HG03457 (cell line): ENCODE data around the gene MRPL27.

Source experiments
- ATAC-seq: cut with Tn5 transposase; IDR thresholded peaks from one replicate; pipeline ENCODE4 v1.9.1; 2021; ENCODE audit warnings: moderate number of reproducible peaks; ENCODE audit not compliant: unreplicated experiment

Gene MRPL27

DNA sequence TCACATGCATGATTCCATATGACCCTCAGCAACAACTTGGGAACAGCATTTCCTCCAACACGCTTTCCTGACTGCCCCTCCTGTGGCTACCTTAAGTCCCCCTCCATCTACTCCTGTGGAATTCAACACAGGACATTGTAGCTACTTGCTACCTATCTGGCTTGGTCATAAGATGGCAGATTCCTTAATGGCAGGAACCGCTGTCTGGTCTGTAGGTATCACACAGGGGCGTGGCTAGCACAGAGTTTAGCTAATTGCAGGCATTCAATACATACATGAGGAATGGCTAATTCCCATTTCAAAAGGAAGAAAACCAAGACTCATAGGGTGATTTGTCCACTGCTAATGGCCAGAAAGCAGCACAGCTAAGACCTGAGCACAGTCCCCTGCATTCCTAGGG lies 15.7 kb upstream of the MRPL27 start:
- no peak for ATAC-seq

DNA sequence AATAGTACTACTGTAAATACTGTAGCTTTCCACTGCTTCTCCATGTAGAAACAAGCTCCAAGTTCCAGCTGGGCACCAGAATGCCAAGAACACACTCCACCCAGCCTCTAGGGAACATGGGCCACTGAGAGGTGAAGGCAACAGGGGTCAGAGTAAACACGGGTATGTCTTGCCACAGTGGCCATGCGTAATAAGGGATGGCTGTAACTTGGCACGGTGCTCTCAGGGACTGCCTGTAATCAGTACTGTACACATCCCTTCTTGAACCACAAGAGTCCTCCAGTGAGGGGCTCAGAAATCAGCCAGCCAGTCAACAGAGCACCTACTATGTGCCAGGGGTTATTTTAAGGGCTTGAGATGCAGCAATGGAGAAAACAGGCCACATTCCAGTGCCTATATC lies 13.5 kb upstream of the MRPL27 start:
- ATAC-seq: no peak

DNA sequence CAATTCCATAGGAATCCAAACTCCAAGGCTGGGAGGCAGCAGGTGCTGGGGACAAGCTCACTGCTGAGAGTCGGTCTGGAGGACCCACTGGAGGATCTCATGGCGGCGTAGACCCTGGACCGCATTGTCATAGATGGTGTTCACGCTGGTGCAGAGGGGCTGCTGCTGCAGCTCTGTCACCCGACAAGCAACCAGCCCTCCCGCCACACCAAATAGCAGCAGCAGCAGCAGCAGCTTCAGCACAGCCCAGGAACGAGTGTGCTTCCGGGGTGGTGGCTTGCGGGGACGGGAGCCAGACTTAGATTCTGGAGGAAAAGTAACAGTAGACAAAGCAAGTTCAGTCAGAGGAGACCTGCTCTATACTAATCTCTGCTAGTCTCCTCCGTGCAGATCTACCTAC lies 9.9 kb upstream of the MRPL27 start:
- ATAC-seq: no peak

DNA sequence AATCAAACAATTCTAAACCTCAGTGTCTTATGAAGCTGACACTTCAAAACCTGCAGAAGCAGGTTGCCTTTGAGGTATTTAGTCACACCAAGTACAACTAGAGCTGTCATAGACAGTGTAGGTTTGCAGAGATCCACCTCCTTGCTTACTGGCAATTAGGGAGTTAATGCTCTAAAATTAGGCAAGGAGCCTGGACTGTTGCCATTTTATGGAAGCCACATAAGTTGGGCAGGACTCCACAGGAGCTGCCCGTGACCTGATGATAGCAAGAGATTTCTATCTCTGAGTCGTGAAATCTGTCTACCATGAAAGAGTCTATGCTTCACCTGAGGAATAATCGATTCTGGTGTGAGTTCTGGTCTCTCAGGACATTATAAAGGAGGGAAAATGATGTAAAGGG lies 8.9 kb upstream of the MRPL27 start:
- no peak for ATAC-seq

DNA sequence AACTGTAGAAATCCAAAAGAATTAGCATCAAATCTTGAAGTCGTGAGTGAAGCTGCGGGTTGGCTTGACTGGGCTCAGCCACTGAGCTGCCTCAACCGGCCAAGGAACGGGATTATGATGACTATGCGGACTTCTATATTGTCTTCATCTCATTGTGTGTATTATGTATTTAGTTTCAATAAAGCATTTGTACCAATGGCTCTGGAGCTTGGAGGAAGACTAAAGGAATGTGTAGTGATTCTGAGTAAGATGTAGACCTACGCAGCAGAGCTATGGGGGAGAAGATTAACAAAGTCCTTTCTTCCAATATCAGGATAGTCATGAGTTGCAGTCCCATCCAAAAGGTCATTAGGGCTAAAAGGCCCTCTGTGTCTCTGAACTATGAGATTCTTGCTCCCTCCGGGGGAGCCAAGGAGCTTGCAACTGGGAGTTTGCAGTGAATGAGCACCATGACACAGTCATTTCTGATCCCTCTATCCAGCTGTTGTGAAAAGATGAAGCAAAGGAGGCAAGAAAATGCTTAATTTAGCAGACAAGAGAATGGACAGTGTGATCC lies 8.4 kb upstream of the MRPL27 start:
- ATAC-seq: no peak

DNA sequence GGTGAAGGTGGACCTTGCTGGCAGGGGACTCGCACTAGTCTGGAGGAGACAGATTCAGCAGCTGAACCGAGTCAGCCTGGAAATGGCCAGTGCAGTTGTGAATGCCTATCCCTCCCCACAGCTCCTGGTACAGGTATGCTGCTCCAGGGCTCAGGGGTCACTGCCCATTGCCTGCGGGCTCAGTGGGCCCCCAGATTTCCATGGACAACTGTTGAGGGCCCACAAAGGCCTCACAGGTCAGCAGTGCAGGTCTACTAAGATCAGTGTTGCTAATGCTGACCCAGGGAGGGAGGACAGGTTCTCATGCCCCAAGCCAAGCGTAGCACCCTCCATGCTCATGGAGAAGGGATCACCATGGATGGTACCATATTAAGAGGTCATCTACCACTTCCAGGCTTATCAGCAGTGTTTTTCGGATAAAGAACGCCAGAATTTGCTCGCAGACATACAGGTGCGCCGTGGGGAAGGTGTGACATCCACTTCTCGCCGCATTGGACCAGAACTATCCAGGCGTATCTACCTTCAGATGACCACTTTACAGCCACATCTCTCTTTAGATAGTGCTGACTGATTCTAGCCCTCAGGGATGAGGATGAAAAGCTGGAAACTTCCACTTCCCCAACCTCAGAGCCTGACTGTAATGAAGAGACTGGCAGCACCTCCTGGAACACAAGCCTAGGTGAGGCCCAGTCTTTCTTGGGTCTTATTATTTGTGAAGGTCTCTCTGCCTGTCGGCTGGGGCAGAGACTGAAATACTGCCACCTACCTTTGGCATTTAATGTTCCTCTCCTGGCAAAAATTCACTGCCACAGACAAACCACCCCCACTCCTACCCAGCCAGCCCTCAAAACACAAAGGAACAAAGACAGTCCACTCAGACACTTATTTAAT lies 7.6 kb upstream of the MRPL27 start:
- ATAC-seq: no peak

DNA sequence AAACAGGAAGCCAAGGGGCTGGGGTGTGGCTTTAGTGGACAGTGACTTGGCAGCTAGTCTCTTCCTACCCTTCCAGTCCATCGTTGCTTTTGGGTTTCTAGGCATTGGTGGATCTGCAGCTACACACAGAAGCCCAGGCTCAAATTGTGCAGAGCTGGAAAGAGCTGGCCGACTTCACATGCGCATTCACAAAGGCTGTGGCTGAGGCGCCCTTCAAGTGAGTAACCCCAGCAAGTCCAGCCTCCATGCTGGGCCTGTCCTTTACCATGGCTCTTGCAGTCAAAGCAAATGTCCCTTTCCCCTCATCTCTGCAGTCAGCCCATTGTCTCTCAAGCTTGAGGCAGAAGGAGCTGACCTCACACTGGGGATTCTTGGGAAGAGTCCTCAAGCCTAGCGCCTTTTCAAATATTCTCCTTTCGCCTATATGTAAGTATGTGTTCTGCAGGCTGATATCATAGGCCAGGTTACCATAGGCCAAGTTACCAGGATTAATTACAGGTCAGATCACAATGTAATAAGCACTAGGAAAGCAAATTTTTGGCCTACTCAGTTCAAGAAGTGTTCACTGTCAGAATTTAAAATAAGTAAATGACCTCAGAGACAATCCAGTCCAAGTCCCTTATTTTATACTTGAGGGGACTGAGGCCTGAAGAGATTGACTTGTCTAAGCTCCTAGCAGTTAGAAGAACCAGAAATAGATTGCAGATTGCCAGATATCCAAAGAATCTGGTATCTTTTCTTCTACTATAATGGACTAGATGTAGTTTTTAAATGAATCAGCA lies 6.6 kb upstream of the MRPL27 start:
- no peak for ATAC-seq

DNA sequence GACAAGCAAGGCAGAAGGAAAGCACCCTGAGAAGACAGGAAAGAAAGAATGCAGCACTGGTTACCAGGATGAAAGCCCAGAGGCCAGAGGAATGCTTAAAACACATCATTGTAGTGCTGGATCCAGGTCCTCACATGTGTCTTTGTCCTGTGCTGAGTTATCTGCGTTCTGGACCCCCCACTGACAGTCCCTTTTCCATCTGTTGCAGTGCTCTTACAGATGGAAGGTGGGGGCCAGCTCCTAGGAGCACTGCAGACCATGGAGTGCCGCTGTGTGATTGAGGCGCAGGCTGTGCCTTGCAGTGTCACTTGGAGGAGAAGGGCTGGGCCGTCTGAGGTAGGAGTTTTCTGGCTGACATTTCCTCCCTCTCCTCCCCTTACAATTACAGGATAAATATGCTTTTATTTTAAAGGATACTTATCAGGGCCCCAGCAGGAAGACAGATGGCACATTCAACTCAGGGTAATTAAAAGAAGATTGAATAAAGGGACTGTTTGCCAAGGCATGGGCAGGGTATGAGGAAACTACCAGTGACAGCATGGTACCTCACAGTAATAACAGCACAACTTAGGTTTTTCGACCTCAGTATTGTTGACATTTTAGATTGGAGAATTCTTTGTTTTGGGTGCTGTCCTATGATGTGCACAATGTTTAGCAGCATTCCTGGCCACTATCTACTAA lies 3.0 kb upstream of the MRPL27 start:
- ATAC-seq: no peak

DNA sequence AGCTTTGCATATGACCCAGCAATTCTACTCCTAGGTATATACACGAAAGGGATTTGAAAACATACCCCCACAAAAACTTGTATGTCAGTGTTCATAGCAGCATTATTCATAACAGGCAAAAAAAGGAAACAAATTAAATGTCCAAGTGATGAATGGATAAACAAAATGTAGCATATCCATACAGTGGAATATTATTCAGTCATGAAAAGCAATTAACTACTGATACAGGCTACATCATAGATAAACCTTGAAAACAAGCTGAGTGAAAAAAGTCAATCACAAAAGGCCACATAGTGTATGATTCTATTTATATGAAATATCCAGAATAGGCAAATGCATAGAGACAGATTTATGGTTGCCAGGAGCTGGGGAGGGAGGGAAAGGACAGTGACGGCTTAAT lies 721 bp upstream of the MRPL27 start:
- no peak for ATAC-seq

DNA sequence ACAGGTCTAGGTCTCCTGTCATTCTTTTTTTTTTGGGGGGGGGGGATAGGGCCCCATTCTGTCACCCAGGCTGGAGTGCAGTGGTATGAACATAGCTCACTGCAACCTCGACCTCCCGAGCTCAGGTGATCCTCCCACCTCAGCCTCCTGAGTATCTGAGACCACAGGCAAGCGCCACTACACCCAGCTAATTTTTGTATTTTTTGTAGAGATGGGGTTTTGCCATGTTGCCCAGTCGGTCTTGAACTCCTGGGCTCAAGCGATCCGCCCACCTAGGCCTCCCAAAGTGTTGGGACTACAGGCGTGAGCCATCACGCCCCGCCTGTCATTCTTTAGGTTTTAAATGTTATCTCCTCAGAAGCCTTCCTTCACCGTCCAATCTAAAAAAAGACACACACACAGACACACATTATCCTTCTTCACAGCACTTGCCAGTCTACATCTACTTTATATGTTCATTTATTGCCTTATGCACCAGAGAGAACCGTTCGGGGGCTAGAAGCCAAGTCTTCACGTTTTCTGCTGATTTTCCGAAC lies 694 bp downstream of the MRPL27 start:
- no peak for ATAC-seq

DNA sequence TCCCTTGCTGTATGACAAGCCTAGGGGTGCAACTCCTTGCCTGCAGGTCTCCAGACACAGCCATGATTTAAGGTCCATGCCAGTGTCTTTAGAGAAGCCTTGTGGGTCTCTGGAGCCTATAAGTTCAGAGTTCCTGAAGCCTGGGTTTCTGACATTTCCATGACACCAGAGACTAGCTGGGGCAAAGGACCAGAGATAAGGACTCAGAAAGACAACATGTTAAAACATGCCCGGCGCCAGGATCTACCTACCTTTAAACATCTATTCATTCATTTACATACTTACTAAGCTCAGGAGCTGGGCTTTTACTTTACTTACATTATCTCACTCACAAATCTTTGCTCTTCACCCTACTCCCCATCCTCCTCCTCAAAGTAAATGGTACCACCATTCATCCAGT lies 1.5 kb downstream of the MRPL27 start:
- no peak for ATAC-seq

DNA sequence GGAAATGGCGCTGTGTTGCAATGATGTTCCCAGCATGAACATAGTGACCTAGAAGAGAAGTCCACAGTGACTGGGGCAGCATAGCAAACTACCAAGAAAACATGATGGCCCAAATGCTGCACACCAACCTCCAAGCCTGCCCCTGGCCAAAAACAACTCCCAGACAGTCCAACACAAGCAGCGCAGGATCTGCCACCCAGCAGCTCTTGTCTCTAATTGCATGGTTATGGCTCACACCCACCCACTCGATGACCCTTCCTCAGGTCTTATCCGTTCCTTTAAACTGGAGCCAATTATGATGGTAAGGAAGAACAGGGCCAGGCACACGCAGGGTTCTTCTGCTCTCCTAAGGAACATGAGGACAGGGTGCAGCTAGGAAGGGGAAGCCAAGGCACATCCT lies 2.9 kb downstream of the MRPL27 start:
- no peak for ATAC-seq

DNA sequence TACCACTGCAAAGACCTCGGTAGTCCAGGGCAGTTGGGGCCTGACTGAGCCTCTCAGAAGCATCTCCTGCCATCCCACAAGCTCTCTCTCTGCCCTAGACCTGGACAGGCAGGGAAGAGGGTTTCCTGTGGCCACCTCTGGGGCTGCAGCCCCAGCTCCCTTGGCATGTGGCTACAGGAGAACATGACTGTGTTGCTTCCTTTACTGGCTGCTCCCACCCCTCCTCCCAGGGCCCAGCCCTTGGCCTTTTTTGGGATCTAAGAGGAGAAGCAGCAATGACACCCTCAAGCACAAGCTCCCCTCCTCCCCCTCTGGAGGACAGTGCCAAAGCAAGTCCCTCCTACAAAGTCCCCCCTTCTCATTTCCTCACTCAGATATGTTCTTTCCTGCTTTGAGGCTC lies 5.6 kb downstream of the MRPL27 start:
- no peak for ATAC-seq

DNA sequence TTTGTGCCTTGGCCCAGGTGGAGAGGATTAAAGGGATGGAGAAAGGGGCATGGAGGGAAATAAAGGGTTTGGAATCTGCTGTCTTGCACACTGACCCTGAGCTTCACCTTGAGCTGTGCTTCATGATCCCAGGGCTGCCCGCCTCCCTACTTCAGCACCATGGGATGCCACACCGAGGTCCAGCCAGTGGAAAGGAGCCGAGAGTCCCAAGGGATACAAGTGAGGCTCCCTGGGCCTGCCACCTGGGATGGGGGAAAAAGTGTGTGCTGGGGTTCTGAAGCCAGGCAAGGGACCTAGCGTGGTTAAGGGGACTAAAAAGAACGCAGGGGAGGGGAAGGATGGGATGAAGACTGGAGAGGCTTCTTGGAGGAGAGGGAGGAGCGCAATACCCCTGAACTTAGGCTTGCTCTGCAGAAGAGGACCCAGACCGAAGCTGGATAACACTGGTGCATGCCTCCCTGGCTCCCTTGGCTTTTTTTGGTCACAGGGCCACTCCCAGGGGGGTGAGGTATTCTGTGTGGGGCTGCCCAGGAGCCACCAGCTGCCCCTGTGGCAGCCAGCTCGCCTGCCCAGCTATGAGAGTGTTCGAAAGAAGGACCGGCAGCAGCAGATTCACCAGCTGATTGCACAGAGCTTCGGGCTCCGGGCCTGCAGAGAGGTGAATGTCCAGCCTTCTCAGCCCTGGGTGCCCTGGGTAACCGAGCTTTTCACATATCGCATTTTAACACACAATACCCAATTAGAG lies 7.2 kb downstream of the MRPL27 start:
- no peak for ATAC-seq

DNA sequence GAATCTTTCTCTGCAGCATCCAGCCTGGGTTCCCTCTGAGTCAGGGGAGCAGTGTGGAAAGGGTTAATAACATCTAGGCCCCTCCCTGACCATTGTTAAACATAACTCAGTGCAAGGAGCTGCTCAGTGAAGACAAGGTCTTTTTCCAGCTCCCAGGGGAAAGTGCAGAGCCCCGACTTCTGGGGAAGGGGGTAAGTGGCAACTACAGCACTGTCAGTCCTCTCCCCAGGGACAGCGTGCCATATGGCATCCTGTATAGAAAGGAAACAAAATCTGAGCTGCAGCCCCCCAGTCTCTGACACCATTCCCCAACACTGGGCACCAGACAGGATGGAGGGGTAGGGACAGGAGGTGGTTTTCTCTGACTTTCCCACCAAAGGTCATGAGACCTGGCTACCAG lies 7.8 kb downstream of the MRPL27 start:
- no peak for ATAC-seq

DNA sequence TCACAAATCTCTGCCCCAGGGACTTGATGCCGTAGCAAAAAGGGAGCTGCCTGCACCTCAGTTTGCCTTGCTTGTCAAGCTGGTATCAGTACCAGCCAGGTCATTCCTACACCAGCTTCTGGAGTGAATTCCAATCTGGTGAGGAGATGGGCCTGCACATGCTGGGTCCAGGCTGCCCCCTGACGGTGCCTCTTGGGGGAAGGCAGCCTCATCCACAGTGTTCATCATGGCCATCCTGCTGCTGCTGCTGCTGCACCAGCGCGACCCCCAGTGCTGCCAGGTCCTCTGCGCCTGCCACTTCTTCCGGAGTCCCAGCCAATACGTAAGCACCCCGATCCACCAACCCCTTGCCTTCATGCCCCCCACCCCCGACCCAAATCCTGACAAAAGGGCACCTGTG lies 8.3 kb downstream of the MRPL27 start:
- no peak for ATAC-seq

DNA sequence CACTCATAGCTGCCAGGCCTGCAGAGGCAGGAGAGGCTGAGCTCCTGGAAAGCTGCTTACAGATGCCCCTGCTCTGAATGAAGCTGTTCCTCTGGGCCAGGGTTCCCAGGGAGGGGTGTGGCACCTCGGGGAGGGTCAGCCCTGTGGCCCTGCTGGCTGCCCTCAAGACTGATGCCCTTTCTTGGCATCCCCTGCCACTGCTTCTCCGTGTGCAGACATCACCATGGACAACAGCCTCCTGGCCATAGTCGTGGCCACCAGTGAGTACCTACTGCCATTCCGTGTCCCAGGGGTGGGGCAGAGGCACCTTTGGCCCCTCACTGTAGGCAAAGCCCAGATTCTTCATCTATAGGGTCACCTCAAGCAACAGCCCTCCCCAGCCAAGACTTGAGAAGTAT lies 8.9 kb downstream of the MRPL27 start:
- ATAC-seq: no peak

DNA sequence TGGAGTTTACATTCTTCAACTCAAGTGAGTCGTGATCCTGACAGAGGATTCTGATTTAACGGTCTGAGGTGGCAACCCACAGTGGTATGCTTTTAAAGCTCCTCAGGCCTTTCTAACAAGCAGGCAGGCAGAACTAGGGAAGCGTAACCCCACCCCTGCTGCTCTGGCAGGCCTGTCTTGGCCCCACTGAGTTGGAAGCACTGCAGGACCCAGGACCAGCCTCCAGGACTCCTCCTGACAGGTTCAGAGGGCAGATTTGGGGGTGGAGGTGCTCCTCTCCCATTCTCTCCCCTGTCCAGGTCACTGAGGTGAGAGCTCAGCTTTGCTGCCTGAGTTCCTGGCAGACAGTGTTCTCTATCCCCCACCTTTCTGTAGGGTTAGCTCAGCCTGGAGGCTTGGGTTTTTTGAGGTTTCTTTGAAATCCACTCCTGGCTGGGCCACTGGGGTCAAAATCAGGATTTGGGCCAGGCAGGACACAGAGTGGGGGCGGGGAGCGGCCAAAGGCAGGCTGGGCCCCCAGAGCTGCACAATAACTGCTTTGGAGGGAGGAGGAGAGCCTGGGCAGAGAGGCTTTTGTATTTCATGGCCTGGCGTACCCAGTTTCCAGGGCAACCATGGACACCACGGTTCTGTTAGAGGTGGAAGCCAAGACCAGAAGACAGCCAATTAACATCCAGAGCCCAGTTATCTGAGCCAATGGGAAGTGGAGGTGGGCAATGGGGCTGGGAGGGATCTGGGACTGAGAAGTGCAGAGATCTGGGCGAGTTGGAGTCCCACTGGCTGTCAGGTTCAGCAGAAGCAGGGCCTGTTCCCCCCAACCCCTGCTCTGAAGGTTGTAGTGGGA lies 9.5 kb downstream of the MRPL27 start:
- ATAC-seq: no peak

DNA sequence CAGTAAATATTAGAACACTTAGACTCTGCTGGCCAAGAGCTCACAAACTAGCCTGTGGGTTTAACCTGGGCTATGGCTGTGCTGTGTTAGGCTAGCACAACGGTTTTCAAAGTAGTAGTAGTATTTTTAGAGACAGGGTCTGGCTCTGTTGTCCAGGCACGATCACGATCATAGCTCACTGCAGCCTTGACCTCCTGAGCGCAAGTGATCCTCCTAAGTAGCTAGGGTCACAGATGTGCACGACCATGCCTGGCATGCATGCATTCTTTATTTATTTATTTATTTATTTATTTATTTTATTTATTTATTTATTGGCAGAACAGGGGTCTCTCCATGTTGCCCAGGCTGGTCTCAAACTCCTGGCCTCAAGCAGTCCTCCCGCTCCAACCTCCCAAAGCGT lies 10.3 kb downstream of the MRPL27 start:
- ATAC-seq: no peak
